Ramos (cell line): ENCODE measurements around the gene URAD.

Experiments
- in situ Hi-C: fragments of 300-500 bp; cut with MboI; formaldehyde crosslinking; loops from one replicate; pipeline ENCODE4 v1.14.3; 2022; ENCODE audit warnings: low sequenced_read_pairs; ENCODE audit not compliant: unreplicated experiment

URAD gene

GRCh38 chr13:27961227-27962085 lies 27.0 kb downstream of the URAD start:
- in situ Hi-C loops: no loop called here

- in situ Hi-C loops: no loop called here
These were observed 27.9 kb downstream of the URAD start for GRCh38 chr13:27960362-27961226.

GRCh38 chr13:27959976-27960361 lies 28.5 kb downstream of the URAD start:
- in situ Hi-C loops: no loop called here

- in situ Hi-C loops: no loop called here
These were observed 31.8 kb downstream of the URAD start for GRCh38 chr13:27956576-27957300.

- in situ Hi-C loops: no loop called here
These were observed 33.4 kb downstream of the URAD start for GRCh38 chr13:27955014-27955591.

GRCh38 chr13:27954406-27954851 lies 34.1 kb downstream of the URAD start:
- in situ Hi-C loops: no loop called here

- in situ Hi-C loops: no loop called here
These were observed 34.7 kb downstream of the URAD start for GRCh38 chr13:27953676-27954405.

- in situ Hi-C loops: no loop called here
These were observed 35.4 kb downstream of the URAD start for GRCh38 chr13:27952876-27953675.

GRCh38 chr13:27942972-27943371 lies 45.5 kb downstream of the URAD start:
- in situ Hi-C loops: no loop called here

GRCh38 chr13:27933580-27934328 lies 54.7 kb downstream of the URAD start:
- in situ Hi-C loops: no loop called here

- in situ Hi-C loops: no loop called here
These were observed 55.4 kb downstream of the URAD start for GRCh38 chr13:27933118-27933517.

- in situ Hi-C loops: no loop called here
These were observed 58.6 kb downstream of the URAD start for GRCh38 chr13:27929868-27930267.

- in situ Hi-C loops: no loop called here
These were observed 59.4 kb downstream of the URAD start for GRCh38 chr13:27928805-27929753.

GRCh38 chr13:27928353-27928804 lies 60.1 kb downstream of the URAD start:
- in situ Hi-C loops: no loop called here
